GM19023 (cell line): ENCODE measurements around the gene TTLL11.

Source experiments
- ATAC-seq: cut with Tn5 transposase; IDR thresholded peaks from one replicate; pipeline ENCODE4 v1.9.1; 2021; ENCODE audit warnings: mild to moderate bottlenecking, moderate library complexity; ENCODE audit not compliant: unreplicated experiment

The TTLL11 gene

GRCh38 chr9:121944711-121945191, 148.4 kb downstream of the TTLL11 start:
- no peak for ATAC-seq

GRCh38 chr9:121943463-121943862, 149.6 kb downstream of the TTLL11 start:
- ATAC-seq: no peak

- no peak for ATAC-seq
Measured at GRCh38 chr9:121942866-121943382, 150.2 kb downstream of the TTLL11 start.

GRCh38 chr9:121942313-121942712, 150.8 kb downstream of the TTLL11 start:
- ATAC-seq: no peak

GRCh38 chr9:121939643-121940042, 153.5 kb downstream of the TTLL11 start:
- ATAC-seq: no peak

- no peak for ATAC-seq
Measured at GRCh38 chr9:121938621-121939020, 154.5 kb downstream of the TTLL11 start.

GRCh38 chr9:121937240-121937639, 155.9 kb downstream of the TTLL11 start:
- ATAC-seq: no peak

GRCh38 chr9:121935739-121936138, 157.4 kb downstream of the TTLL11 start:
- no peak for ATAC-seq

GRCh38 chr9:121930956-121931355, 162.2 kb downstream of the TTLL11 start:
- no peak for ATAC-seq

- no peak for ATAC-seq
Measured at GRCh38 chr9:121929893-121930875, 162.9 kb downstream of the TTLL11 start.

GRCh38 chr9:121927636-121928035, 165.5 kb downstream of the TTLL11 start:
- ATAC-seq: no peak

GRCh38 chr9:121927081-121927480, 166.0 kb downstream of the TTLL11 start:
- no peak for ATAC-seq

GRCh38 chr9:121926351-121926801, 166.7 kb downstream of the TTLL11 start:
- ATAC-seq: no peak

- no peak for ATAC-seq
Measured at GRCh38 chr9:121925935-121926334, 167.2 kb downstream of the TTLL11 start.

GRCh38 chr9:121924700-121925099, 168.4 kb downstream of the TTLL11 start:
- ATAC-seq: no peak

- no peak for ATAC-seq
Measured at GRCh38 chr9:121921444-121921843, 171.7 kb downstream of the TTLL11 start.

GRCh38 chr9:121917375-121918335, 175.5 kb downstream of the TTLL11 start:
- ATAC-seq: no peak

- ATAC-seq: no peak
Measured at GRCh38 chr9:121915304-121915625, 177.8 kb downstream of the TTLL11 start.

GRCh38 chr9:121914604-121915303, 178.4 kb downstream of the TTLL11 start:
- ATAC-seq: no peak

GRCh38 chr9:121914017-121914595, 179.0 kb downstream of the TTLL11 start:
- ATAC-seq: no peak
